CD4-positive, alpha-beta T cell (primary cell): ENCODE data around the gene MEIS1. TPM values are rescaled to one million over a fixed set of nuclear protein-coding genes. Genes with fewer than 3 reads are reported as not detected.

Experiments used
- ATAC-seq: fragments of 200-7000 bp; cut with Tn5 transposase; one replicate; pipeline ENCODE4 v1.10.0; 2022; ENCODE audit warnings: mild to moderate bottlenecking; ENCODE audit not compliant: poor library complexity
- CTCF ChIA-PET: fragments of 350-600 bp; sonication (Branson Sonifier 250); formaldehyde crosslinking; loops from one replicate; lab custom pipeline; 2021; ENCODE audit warnings: antibody characterized with exemption, inconsistent platforms; lab: Charles Lee
- POLR2A ChIA-PET: fragments of 350-600 bp; sonication (Branson Sonifier 250); formaldehyde crosslinking; loops from one replicate; lab custom pipeline; 2021; ENCODE audit warnings: antibody characterized with exemption, inconsistent platforms; lab: Charles Lee
- DNase-seq, 14 experiments: peaks; one replicate each; pipeline ENCODE4 v3.0.0-alpha.2; 2013 to 2020; ENCODE audit warnings: mixed read lengths in 2 of 14
- H3K27ac ChIP-seq, 2 donors: one replicate each; pipeline versions ENCODE4 v1.5.1 to v1.7.0; 2013; ENCODE audit warnings: low read length in 2 of 2, low read depth in 1 of 2, mild to moderate bottlenecking in 1 of 2
- H3K27me3 ChIP-seq, 2 experiments: 1 replicate in 1 of 2; 2 replicates in 1 of 2; pipeline versions ENCODE4 v1.6.1 to v1.7.0; 2013; ENCODE audit warnings: low read length in 2 of 2, control low read depth in 1 of 2, mild to moderate bottlenecking in 1 of 2, moderate library complexity in 1 of 2; ENCODE audit not compliant: insufficient read depth in 2 of 2, control insufficient read depth in 1 of 2
- H3K36me3 ChIP-seq: one replicate; pipeline ENCODE4 v1.6.1; 2013; ENCODE audit warnings: low read length, control low read depth; ENCODE audit not compliant: insufficient read depth
- H3K4me1 ChIP-seq: one replicate; pipeline ENCODE4 v1.6.1; 2013; ENCODE audit warnings: low read length, control low read depth; ENCODE audit not compliant: insufficient read depth
- H3K4me3 ChIP-seq: one replicate; pipeline ENCODE4 v1.5.1; 2013; ENCODE audit warnings: mild to moderate bottlenecking, low read length, moderate library complexity
- H3K9me3 ChIP-seq, 2 experiments: 1 replicate in 1 of 2; 2 replicates in 1 of 2; pipeline versions ENCODE4 v1.6.1 to v1.7.0; 2013; ENCODE audit warnings: low read length in 2 of 2, mild to moderate bottlenecking in 2 of 2, control low read depth in 1 of 2, moderate library complexity in 1 of 2; ENCODE audit not compliant: control insufficient read depth in 1 of 2, insufficient read depth in 1 of 2
- H3K27ac Mint-ChIP-seq: one replicate; pipeline ENCODE4 v1.8.0; 2020; ENCODE audit warnings: mixed read lengths
- H3K27me3 Mint-ChIP-seq: one replicate; pipeline ENCODE4 v1.8.0; 2021; ENCODE audit warnings: mixed read lengths
- H3K36me3 Mint-ChIP-seq: one replicate; pipeline ENCODE4 v1.8.0; 2021; ENCODE audit warnings: low read depth, mixed read lengths
- H3K4me1 Mint-ChIP-seq: one replicate; pipeline ENCODE4 v1.8.0; 2021; ENCODE audit warnings: low read depth, mixed read lengths
- H3K4me3 Mint-ChIP-seq: one replicate; pipeline ENCODE4 v1.8.0; 2020; ENCODE audit warnings: mild to moderate bottlenecking, mixed read lengths
- H3K9me3 Mint-ChIP-seq: one replicate; pipeline ENCODE4 v1.8.0; 2020; ENCODE audit warnings: mixed read lengths
- intact Hi-C, 2 experiments: fragments of 100-400 bp; cut with DNase I in 1 of 2; cut with micrococcal nuclease in 1 of 2; formaldehyde crosslinking; loops; one replicate each; pipeline versions ENCODE4 v1.15.1 to v1.9.0; 2023 to 2025; cut with DNase I, micrococcal nuclease
- total RNA-seq, 174 experiments: library from RNA in 2 of 174; stranded (reverse) in 2 of 174; gene quantifications; one replicate each; pipeline ENCODE4 v1.2.3 and lab custom pipeline; 2021 to 2026
- TF ChIP-seq, protein P1 (sequence below): fragments of 200-600 bp; IDR thresholded peaks from one replicate; pipeline ENCODE4 v1.8.0; 2022; ENCODE audit warnings: antibody characterized with exemption, mild to moderate bottlenecking

Gene MEIS1
- total RNA-seq, 2 experiments from 2014 or later = not detected

DNA sequence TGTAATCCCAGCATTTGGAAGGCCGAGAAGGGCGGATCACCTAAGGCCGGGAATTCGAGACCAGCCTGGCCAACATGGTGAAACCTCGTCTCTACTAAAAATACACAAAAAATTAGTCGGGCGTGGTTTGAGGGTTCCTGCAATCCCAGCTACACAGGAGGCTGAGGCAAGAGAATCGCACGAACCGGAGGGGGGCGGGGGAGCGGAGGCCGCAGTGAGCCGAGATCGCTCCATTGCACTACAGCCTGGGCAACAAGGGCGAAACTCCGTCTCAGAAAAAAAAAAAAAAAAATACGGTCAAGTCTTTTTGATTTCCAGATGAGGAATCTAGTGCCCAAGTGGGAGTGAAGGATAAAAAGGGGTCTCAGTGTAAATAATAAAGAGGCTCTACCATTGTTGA, 16.5 kb upstream of the MEIS1 start:
- H3K27ac Mint-ChIP-seq = no peak overlapping the region
- DNase-seq (no peak), ATAC-seq (no peak)
- Histone ChIP-seq H3K4me3 (no peak overlapping the region), H3K27ac (no peak overlapping the region), H3K9me3 (no peaks in the 10 kb centered on the region), H3K4me1 (no peaks in the 10 kb centered on the region), H3K27me3 (no peaks in the 10 kb centered on the region), H3K36me3 (no peaks in the 10 kb centered on the region)
- no peaks in the 10 kb centered on the region for H3K4me1 Mint-ChIP-seq
- intact Hi-C loops = no loop called here
- ChIA-PET POLR2A (no interaction called here), CTCF (no interaction called here)
- H3K4me3 Mint-ChIP-seq = no peak overlapping the region
- peaks cover 10% of the 10 kb centered on the region for H3K27me3 Mint-ChIP-seq
- TF ChIP-seq, protein P1, sequence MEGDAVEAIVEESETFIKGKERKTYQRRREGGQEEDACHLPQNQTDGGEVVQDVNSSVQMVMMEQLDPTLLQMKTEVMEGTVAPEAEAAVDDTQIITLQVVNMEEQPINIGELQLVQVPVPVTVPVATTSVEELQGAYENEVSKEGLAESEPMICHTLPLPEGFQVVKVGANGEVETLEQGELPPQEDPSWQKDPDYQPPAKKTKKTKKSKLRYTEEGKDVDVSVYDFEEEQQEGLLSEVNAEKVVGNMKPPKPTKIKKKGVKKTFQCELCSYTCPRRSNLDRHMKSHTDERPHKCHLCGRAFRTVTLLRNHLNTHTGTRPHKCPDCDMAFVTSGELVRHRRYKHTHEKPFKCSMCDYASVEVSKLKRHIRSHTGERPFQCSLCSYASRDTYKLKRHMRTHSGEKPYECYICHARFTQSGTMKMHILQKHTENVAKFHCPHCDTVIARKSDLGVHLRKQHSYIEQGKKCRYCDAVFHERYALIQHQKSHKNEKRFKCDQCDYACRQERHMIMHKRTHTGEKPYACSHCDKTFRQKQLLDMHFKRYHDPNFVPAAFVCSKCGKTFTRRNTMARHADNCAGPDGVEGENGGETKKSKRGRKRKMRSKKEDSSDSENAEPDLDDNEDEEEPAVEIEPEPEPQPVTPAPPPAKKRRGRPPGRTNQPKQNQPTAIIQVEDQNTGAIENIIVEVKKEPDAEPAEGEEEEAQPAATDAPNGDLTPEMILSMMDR = no peak
- no peaks in the 10 kb centered on the region for H3K9me3 Mint-ChIP-seq
- no peaks in the 10 kb centered on the region for H3K36me3 Mint-ChIP-seq

DNA sequence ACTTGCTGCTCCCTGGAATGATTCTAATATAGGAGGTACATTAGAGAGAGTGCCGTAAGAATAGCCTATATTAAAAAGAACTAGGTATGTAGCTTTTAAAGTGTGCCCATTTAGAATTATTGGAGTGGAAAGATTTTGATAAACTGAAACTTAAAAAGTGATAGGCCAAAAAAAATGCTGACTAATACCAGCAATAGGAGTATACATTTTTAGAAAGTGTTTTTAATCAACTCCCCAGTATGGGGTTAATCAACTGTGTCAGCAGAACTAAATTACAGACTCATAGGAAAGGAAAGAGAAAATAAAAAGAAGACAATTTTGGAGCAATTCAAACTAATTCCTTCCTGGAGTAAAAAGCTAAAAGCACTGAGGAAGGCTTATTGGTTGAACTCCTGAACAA, 13.3 kb upstream of the MEIS1 start:
- ChIA-PET POLR2A (no interaction called here), CTCF (no interaction called here)
- Histone ChIP-seq H3K9me3 (peaks cover 0 to 14% of the 10 kb centered on the region in 2 experiments), H3K4me1 (no peaks in the 10 kb centered on the region), H3K27me3 (peaks cover 9 to 14% of the 10 kb centered on the region in 2 experiments), H3K4me3 (no peak overlapping the region), H3K36me3 (no peaks in the 10 kb centered on the region), H3K27ac (no peak overlapping the region)
- TF ChIP-seq, protein P1 = no peak
- ATAC-seq (no peak), DNase-seq (no peak)
- H3K27me3 Mint-ChIP-seq = peaks cover 24% of the 10 kb centered on the region
- intact Hi-C loops = no loop called here
- H3K9me3 Mint-ChIP-seq = no peaks in the 10 kb centered on the region
- no peak overlapping the region for H3K4me3 Mint-ChIP-seq
- no peak overlapping the region for H3K27ac Mint-ChIP-seq
- H3K4me1 Mint-ChIP-seq = no peaks in the 10 kb centered on the region
- H3K36me3 Mint-ChIP-seq = no peaks in the 10 kb centered on the region

DNA sequence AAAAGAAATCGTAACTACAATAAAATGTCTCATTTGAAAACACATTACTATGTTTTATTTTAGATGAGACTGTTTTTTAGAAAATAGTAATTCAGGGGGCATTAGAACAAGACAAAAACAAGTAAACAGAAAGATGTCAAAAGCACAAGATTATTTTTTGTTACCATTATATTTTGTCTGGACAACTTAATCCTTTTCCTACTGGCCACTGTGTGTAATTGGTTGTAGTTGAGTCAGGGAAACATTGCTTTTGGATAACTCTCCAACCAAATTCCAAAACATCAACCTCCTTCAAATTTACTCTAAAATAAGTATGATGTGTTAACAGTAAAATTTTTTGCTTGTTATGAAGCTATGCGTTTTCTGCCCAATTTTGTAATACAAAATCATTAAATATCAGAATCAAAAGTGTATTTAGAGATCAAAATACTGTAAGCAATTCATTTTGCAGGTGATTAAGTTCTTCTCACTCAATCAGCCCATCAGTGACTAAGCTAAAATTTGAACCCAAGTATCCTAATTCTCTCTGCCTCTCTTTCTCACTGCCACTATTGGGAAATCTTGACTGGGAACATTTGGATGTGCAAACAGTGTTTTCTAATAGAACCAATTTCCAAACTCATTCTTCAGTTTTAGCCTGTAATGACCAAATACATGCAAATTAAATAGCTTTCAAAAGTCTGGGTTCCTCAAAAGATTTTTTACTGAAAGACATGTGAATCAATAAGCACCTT, 11.4 kb upstream of the MEIS1 start:
- Mint-ChIP-seq H3K36me3 (no peaks in the 10 kb centered on the region), H3K4me3 (no peak overlapping the region), H3K27ac (no peak overlapping the region), H3K27me3 (peaks cover 41% of the 10 kb centered on the region), H3K9me3 (no peaks in the 10 kb centered on the region), H3K4me1 (no peaks in the 10 kb centered on the region)
- DNase-seq (no peak), ATAC-seq (no peak)
- TF ChIP-seq, protein P1 = no peak
- Histone ChIP-seq H3K36me3 (no peaks in the 10 kb centered on the region), H3K4me1 (no peaks in the 10 kb centered on the region), H3K9me3 (peaks cover 0 to 18% of the 10 kb centered on the region in 2 experiments), H3K27me3 (peaks cover 9 to 25% of the 10 kb centered on the region in 2 experiments), H3K27ac (no peak overlapping the region), H3K4me3 (no peak overlapping the region)
- POLR2A ChIA-PET = no interaction called here
- CTCF ChIA-PET = no interaction called here
- intact Hi-C loops = no loop called here
